HepG2 (cell line): ENCODE results near the gene KCNIP3. TPM values are rescaled to one million over a fixed set of nuclear protein-coding genes. Genes with fewer than 3 reads are reported as not detected.

ENCODE experiments used
- ATAC-seq: fragments of 200-7000 bp; cut with Tn5 transposase; 3 replicates; pipeline ENCODE4 v1.9.1; 2020; ENCODE audit warnings: mild to moderate bottlenecking, moderate library complexity
- BruUV-seq: library from RNA; stranded (reverse); fragments of 400-500 nt; replicated peaks from 2 replicates; lab custom pipeline; 2021; lab: Mats Ljungman, UMichigan
- CTCF ChIA-PET: fragments of 300-600 bp; formaldehyde crosslinking; extraction: SDS; loops from one replicate; lab custom pipeline; 2021; ENCODE audit warnings: low total read pairs, inconsistent platforms, low intra/inter-chr PET ratio; lab: Yijun Ruan, JAX
- POLR2A ChIA-PET: fragments of 350-600 bp; sonication (Branson Sonifier 250); formaldehyde crosslinking; loops from one replicate; lab custom pipeline; 2020; ENCODE audit warnings: antibody characterized with exemption, inconsistent platforms; lab: Yijun Ruan, JAX
- DNase-seq: peaks from one replicate; pipeline ENCODE4 v3.0.0-alpha.2; 2015; ENCODE audit warnings: low spot score
- FAIRE-seq: peaks from 3 replicates; lab custom pipeline; 2011; peaks lifted over from hg19 to GRCh38; lab: Jason Lieb, UNC
- H2AFZ ChIP-seq: one replicate; pipeline ENCODE4 v1.6.1; 2011; ENCODE audit warnings: low read length, inconsistent platforms
- H3K27ac ChIP-seq: fragments of 300-600 bp; 3 replicates; pipeline ENCODE4 v1.8.0; 2011; ENCODE audit warnings: mixed run types, mild to moderate bottlenecking, mixed read lengths, low read length, inconsistent platforms; ENCODE audit not compliant: insufficient read depth; ENCODE audit errors: extremely low read length
- H3K27me3 ChIP-seq, 2 experiments: fragments of 200-600 bp in 1 of 2; 2 replicates in 1 of 2; 3 replicates in 1 of 2; pipeline versions ENCODE4 v1.6.0 to v1.8.0; 2011; ENCODE audit warnings: low read length in 2 of 2, mild to moderate bottlenecking in 2 of 2, moderate library complexity in 2 of 2, inconsistent platforms in 1 of 2; ENCODE audit not compliant: insufficient read depth in 2 of 2, control insufficient read depth in 1 of 2
- H3K36me3 ChIP-seq, 2 experiments: fragments of 200-600 bp in 1 of 2; replicated peaks in 1 of 2; 2 replicates in 1 of 2; 3 replicates in 1 of 2; pipeline versions ENCODE4 v1.5.1 to v1.8.0; 2011; ENCODE audit warnings: low read length in 2 of 2, inconsistent platforms in 1 of 2; ENCODE audit not compliant: insufficient read depth in 2 of 2, control insufficient read depth in 1 of 2
- H3K4me1 ChIP-seq: 2 replicates; pipeline ENCODE4 v1.5.1; 2012; ENCODE audit warnings: low read length, inconsistent platforms; ENCODE audit not compliant: insufficient read depth
- H3K4me2 ChIP-seq: 2 replicates; pipeline ENCODE4 v1.6.0; 2011; ENCODE audit warnings: low read depth, low read length, inconsistent platforms
- H3K4me3 ChIP-seq, 3 experiments: fragments of 200-600 bp in 1 of 3; sonication (generic), shearing (Covaris generic) in 1 of 3; replicated peaks in 1 of 3; 2 replicates each; pipeline ENCODE4 v1.5.1; 2011 to 2016; ENCODE audit warnings: low read length in 3 of 3, inconsistent platforms in 2 of 3, low read depth in 2 of 3, mild to moderate bottlenecking in 2 of 3, control low read depth in 1 of 3, mixed read lengths in 1 of 3; ENCODE audit not compliant: insufficient read depth in 1 of 3
- H3K79me2 ChIP-seq: one replicate; pipeline ENCODE4 v1.6.1; 2011; ENCODE audit warnings: low read length, inconsistent platforms; ENCODE audit not compliant: insufficient read depth
- H3K9ac ChIP-seq: 2 replicates; pipeline ENCODE4 v1.6.0; 2011; ENCODE audit warnings: mild to moderate bottlenecking, low read depth, low read length, inconsistent platforms; ENCODE audit not compliant: insufficient read depth
- H3K9me3 ChIP-seq: 2 replicates; pipeline ENCODE4 v1.5.1; 2012; ENCODE audit warnings: mild to moderate bottlenecking, low read length
- H4K20me1 ChIP-seq: 2 replicates; pipeline ENCODE4 v1.6.0; 2011; ENCODE audit warnings: inconsistent platforms, mild to moderate bottlenecking, low read length, moderate library complexity; ENCODE audit not compliant: insufficient read depth
- AHR ChIP-seq: IDR thresholded peaks from 2 replicates; pipeline ENCODE4 v1.6.1; 2018; ENCODE audit warnings: missing genetic modification reagents, missing compliant biosample characterization
- IRF9 ChIP-seq: sonication (generic); formaldehyde crosslinking; IDR thresholded peaks from 2 replicates; pipeline ENCODE4 v1.8.0; 2022; ENCODE audit warnings: missing genetic modification reagents, mild to moderate bottlenecking, borderline replicate concordance
- MAFK ChIP-seq, 2 experiments: IDR thresholded peaks in 1 of 2; conservative IDR thresholded peaks in 1 of 2; 2 replicates each; pipeline ENCODE4 v1.6.1; 2011; ENCODE audit warnings: improper control_type of control experiment in 2 of 2, low read length in 2 of 2
- POLR2AphosphoS2 ChIP-seq: IDR thresholded peaks from 2 replicates; pipeline ENCODE4 v1.6.1; 2011; ENCODE audit warnings: low read depth, low read length, improper control_type of control experiment
- RAD51 ChIP-seq: fragments of 450-650 bp; IDR thresholded peaks from 2 replicates; pipeline ENCODE4 v1.6.1; 2016; ENCODE audit warnings: borderline replicate concordance
- THAP7 ChIP-seq: sonication (generic); formaldehyde crosslinking; IDR thresholded peaks from 2 replicates; pipeline ENCODE4 v1.8.1; 2023; ENCODE audit warnings: mild to moderate bottlenecking, missing genetic modification reagents
- USF2 ChIP-seq, 2 experiments: sonication (generic) in 1 of 2; formaldehyde crosslinking in 1 of 2; IDR thresholded peaks; 2 replicates each; pipeline versions ENCODE4 v1.5.1 to v1.6.1; 2011 to 2020; ENCODE audit warnings: borderline replicate concordance in 1 of 2, low read depth in 1 of 2, low read length in 1 of 2, mild to moderate bottlenecking in 1 of 2, missing genetic modification reagents in 1 of 2, moderate library complexity in 1 of 2
- ZGPAT ChIP-seq: IDR thresholded peaks from 2 replicates; pipeline ENCODE4 v1.6.1; 2016; ENCODE audit warnings: mild to moderate bottlenecking
- ZNF7 ChIP-seq: IDR thresholded peaks from 2 replicates; pipeline ENCODE4 v1.6.1; 2016; ENCODE audit warnings: missing biosample characterization, missing genetic modification reagents
- ZNF891 ChIP-seq: sonication (generic); formaldehyde crosslinking; IDR thresholded peaks from 2 replicates; pipeline ENCODE4 v1.5.0; 2020; ENCODE audit warnings: mild to moderate bottlenecking, missing genetic modification reagents
- WGBS: methylation state at CpG from one replicate; pipeline ENCODE4 v1.1.6; 2017; ENCODE audit warnings: low lambda C conversion rate; 5-methylcytosine and 5-hydroxymethylcytosine counted together
- in situ Hi-C: cut with HindIII; loops from 2 replicates; pipeline ENCODE4 v1.10.0; 2017; ENCODE audit warnings: low pct_unique_long_range_greater_than_20kb; ENCODE audit not compliant: extremely low pct_ligation_motif_present
- intact Hi-C: fragments of 100-400 bp; cut with micrococcal nuclease; formaldehyde crosslinking; loops from one replicate; pipeline ENCODE4 v1.10.0; 2022; ENCODE audit not compliant: unreplicated experiment
- polyA plus RNA-seq, 8 experiments: library from polyadenylated mRNA; depleted of rRNA in 3 of 8; stranded (reverse) in 7 of 8; unstranded in 1 of 8; fragments of >200 nt; fragmentation: Illumina TruSeq in 4 of 8; extraction: Trizol in 4 of 8; gene quantifications; 2 replicates each; pipeline versions ENCODE4 v1.2.1 to v1.2.3, GENCODE V29; 2011 to 2016; ENCODE audit warnings: low read depth in 4 of 8, missing spikeins in 1 of 8, mixed read lengths in 1 of 8; ENCODE audit not compliant: insufficient read depth in 1 of 8
- total RNA-seq, 5 experiments: library from RNA; depleted of rRNA; stranded (reverse); fragments of >200 nt; fragmentation: Illumina TruSeq; extraction: Trizol; gene quantifications; 2 replicates each; pipeline ENCODE4 v1.2.3, GENCODE V29; 2016; ENCODE audit warnings: low read depth in 1 of 5
- TF ChIP-seq, protein P1 (sequence below): IDR thresholded peaks from 2 replicates; pipeline ENCODE4 v1.6.1; 2016; ENCODE audit warnings: low read depth, missing genetic modification reagents, missing compliant biosample characterization

The KCNIP3 gene
- total and polyA plus RNA-seq, 2 of the 13 experiments (the other 11 are each of a cell fraction or from before 2014, with no cell fraction given): not detected

- no peaks in the 10 kb centered on the region for H3K9me3 ChIP-seq
- no peak overlapping the region for H2AFZ ChIP-seq
- H3K4me2 ChIP-seq: no peak overlapping the region
- 15% methylated on average over 16 of the region's 24 CpGs for WGBS
- CTCF ChIA-PET: no interaction called here
- H3K4me1 ChIP-seq: no peaks in the 10 kb centered on the region
- FAIRE-seq: no peak
- H4K20me1 ChIP-seq: no peaks in the 10 kb centered on the region; the same call in 1 of the 2 replicates
- in situ Hi-C loops (no loop called here), intact Hi-C loops (no loop called here)
- no peak for DNase-seq
- no TSS peak for BruUV-seq
- no peaks in the 10 kb centered on the region for H3K79me2 ChIP-seq
- H3K36me3 ChIP-seq: no peaks in the 10 kb centered on the region
- TF ChIP-seq USF2 (IDR thresholded peaks at IDR 0.05; ENCODE audit: low read depth, low read length) (peak; percentile 69; the same call in 1 of the 2 replicates), USF2 (CRISPR knock-in tag; IDR thresholded peaks at IDR 0.05; ENCODE audit: borderline replicate concordance) (no peak), POLR2AphosphoS2 (no peak), AHR (CRISPR knock-in tag) (no peak), IRF9 (CRISPR knock-in tag) (no peak), MAFK (conservative IDR thresholded peaks at IDR 0.05 in 1 of 2, IDR thresholded peaks at IDR 0.05 in 1 of 2; ENCODE audit: low read length in 2 of 2) (no peak), RAD51 (peak; percentile 89), ZNF891 (CRISPR knock-in tag) (no peak), ZNF7 (CRISPR knock-in tag) (no peak), THAP7 (CRISPR knock-in tag) (no peak), ZGPAT (CRISPR knock-in tag) (no peak)
- TF ChIP-seq, protein P1, sequence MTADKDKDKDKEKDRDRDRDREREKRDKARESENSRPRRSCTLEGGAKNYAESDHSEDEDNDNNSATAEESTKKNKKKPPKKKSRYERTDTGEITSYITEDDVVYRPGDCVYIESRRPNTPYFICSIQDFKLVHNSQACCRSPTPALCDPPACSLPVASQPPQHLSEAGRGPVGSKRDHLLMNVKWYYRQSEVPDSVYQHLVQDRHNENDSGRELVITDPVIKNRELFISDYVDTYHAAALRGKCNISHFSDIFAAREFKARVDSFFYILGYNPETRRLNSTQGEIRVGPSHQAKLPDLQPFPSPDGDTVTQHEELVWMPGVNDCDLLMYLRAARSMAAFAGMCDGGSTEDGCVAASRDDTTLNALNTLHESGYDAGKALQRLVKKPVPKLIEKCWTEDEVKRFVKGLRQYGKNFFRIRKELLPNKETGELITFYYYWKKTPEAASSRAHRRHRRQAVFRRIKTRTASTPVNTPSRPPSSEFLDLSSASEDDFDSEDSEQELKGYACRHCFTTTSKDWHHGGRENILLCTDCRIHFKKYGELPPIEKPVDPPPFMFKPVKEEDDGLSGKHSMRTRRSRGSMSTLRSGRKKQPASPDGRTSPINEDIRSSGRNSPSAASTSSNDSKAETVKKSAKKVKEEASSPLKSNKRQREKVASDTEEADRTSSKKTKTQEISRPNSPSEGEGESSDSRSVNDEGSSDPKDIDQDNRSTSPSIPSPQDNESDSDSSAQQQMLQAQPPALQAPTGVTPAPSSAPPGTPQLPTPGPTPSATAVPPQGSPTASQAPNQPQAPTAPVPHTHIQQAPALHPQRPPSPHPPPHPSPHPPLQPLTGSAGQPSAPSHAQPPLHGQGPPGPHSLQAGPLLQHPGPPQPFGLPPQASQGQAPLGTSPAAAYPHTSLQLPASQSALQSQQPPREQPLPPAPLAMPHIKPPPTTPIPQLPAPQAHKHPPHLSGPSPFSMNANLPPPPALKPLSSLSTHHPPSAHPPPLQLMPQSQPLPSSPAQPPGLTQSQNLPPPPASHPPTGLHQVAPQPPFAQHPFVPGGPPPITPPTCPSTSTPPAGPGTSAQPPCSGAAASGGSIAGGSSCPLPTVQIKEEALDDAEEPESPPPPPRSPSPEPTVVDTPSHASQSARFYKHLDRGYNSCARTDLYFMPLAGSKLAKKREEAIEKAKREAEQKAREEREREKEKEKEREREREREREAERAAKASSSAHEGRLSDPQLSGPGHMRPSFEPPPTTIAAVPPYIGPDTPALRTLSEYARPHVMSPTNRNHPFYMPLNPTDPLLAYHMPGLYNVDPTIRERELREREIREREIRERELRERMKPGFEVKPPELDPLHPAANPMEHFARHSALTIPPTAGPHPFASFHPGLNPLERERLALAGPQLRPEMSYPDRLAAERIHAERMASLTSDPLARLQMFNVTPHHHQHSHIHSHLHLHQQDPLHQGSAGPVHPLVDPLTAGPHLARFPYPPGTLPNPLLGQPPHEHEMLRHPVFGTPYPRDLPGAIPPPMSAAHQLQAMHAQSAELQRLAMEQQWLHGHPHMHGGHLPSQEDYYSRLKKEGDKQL (CRISPR knock-in tag): no peak
- no peak overlapping the region for H3K9ac ChIP-seq
- no peak overlapping the region for H3K4me3 ChIP-seq
- no peak overlapping the region for H3K27ac ChIP-seq
- H3K27me3 ChIP-seq: peaks cover 11 to 64% of the 10 kb centered on the region in 2 experiments; a peak in 4 of 5 replicates
- POLR2A ChIA-PET: no interaction called here
- ATAC-seq: no peak
Measured at GRCh38 chr2:95312543-95313201, 15.5 kb downstream of the KCNIP3 start.
